Activated naive CD4-positive, alpha-beta T cell treated with anti-CD3 and anti-CD28 coated beads for 36 hours (primary cell): Measurements from ENCODE around the gene KDM4C. TPM values are rescaled to one million over a fixed set of nuclear protein-coding genes. Genes with fewer than 3 reads are reported as not detected.
"Not testable (repeated sequence)": the region's sequence is repeated elsewhere in the genome, so short reads cannot be mapped to it uniquely, and the experiment has no call there.

ENCODE experiments used
- CTCF ChIA-PET: fragments of 350-600 bp; sonication (Branson Sonifier 250); formaldehyde crosslinking; loops from one replicate; lab custom pipeline; 2021; ENCODE audit warnings: antibody characterized with exemption; lab: Charles Lee
- DNase-seq: peaks from one replicate; pipeline ENCODE4 v3.0.0-alpha.2; 2020
- H3K27ac Mint-ChIP-seq: one replicate; pipeline ENCODE4 v1.8.0; 2021; ENCODE audit warnings: mild to moderate bottlenecking, mixed read lengths
- H3K27me3 Mint-ChIP-seq: one replicate; pipeline ENCODE4 v1.8.0; 2021; ENCODE audit warnings: low read depth, mixed read lengths
- H3K36me3 Mint-ChIP-seq: one replicate; pipeline ENCODE4 v1.8.0; 2021; ENCODE audit warnings: low read depth, mixed read lengths
- H3K4me1 Mint-ChIP-seq: one replicate; pipeline ENCODE4 v1.8.0; 2021; ENCODE audit warnings: low read depth, mixed read lengths
- H3K4me3 Mint-ChIP-seq: one replicate; pipeline ENCODE4 v1.8.0; 2021; ENCODE audit warnings: mild to moderate bottlenecking, moderate library complexity, mixed read lengths
- H3K9me3 Mint-ChIP-seq: one replicate; pipeline ENCODE4 v1.8.0; 2021; ENCODE audit warnings: mixed read lengths
- intact Hi-C: fragments of 100-400 bp; cut with micrococcal nuclease; formaldehyde crosslinking; loops from one replicate; pipeline ENCODE4 v1.15.1; 2023
- total RNA-seq, 2 experiments: library from RNA; stranded (reverse); gene quantifications; one replicate each; pipeline ENCODE4 v1.2.3, GENCODE V29; 2021

Gene KDM4C
- total RNA-seq, 2 experiments from 2014 or later: 27.4 to 28.9 TPM

GRCh38 chr9:7008411-7008810, 250.6 kb downstream of the KDM4C start:
- no peak for DNase-seq
- Mint-ChIP-seq H3K4me3 (no peak overlapping the region), H3K36me3 (peaks cover 50% of the 10 kb centered on the region), H3K27me3 (no peaks in the 10 kb centered on the region), H3K27ac (no peak overlapping the region), H3K9me3 (no peaks in the 10 kb centered on the region), H3K4me1 (peaks cover 2% of the 10 kb centered on the region)
- intact Hi-C loops: no loop called here
- CTCF ChIA-PET: no interaction called here

- Mint-ChIP-seq H3K27me3 (no peaks in the 10 kb centered on the region), H3K27ac (no peak overlapping the region), H3K4me1 (peaks cover 2% of the 10 kb centered on the region), H3K4me3 (no peak overlapping the region), H3K9me3 (no peaks in the 10 kb centered on the region), H3K36me3 (peaks cover 52% of the 10 kb centered on the region)
- CTCF ChIA-PET: no interaction called here
- no peak for DNase-seq
- intact Hi-C loops: no loop called here
These were observed 251.3 kb downstream of the KDM4C start for GRCh38 chr9:7009065-7009464.

- DNase-seq: no peak
- H3K27ac Mint-ChIP-seq: no peak overlapping the region
- H3K9me3 Mint-ChIP-seq: no peaks in the 10 kb centered on the region
- no peaks in the 10 kb centered on the region for H3K27me3 Mint-ChIP-seq
- H3K4me1 Mint-ChIP-seq: peaks cover 2% of the 10 kb centered on the region
- peaks cover 45% of the 10 kb centered on the region for H3K36me3 Mint-ChIP-seq
- intact Hi-C loops: no loop called here
- CTCF ChIA-PET: interaction anchor here (0.7 kb wide), 2 partner anchors 295 to 357 kb away, joined by 3 to 4 read pairs; no protein-coding TSS in a partner anchor
- no peak overlapping the region for H3K4me3 Mint-ChIP-seq
These were observed 253.8 kb downstream of the KDM4C start for GRCh38 chr9:7011395-7012067.

GRCh38 chr9:7027996-7028395, 270.2 kb downstream of the KDM4C start:
- Mint-ChIP-seq H3K36me3 (peaks cover 38% of the 10 kb centered on the region), H3K27ac (no peak overlapping the region), H3K27me3 (no peaks in the 10 kb centered on the region), H3K4me3 (no peak overlapping the region), H3K9me3 (peaks cover 5% of the 10 kb centered on the region), H3K4me1 (no peaks in the 10 kb centered on the region)
- no peak for DNase-seq
- CTCF ChIA-PET: no interaction called here
- intact Hi-C loops: no loop called here

GRCh38 chr9:7028591-7028990, 270.8 kb downstream of the KDM4C start:
- intact Hi-C loops: no loop called here
- no peaks in the 10 kb centered on the region for H3K4me1 Mint-ChIP-seq
- H3K27me3 Mint-ChIP-seq: no peaks in the 10 kb centered on the region
- peaks cover 5% of the 10 kb centered on the region for H3K9me3 Mint-ChIP-seq
- no peak overlapping the region for H3K4me3 Mint-ChIP-seq
- no peak overlapping the region for H3K27ac Mint-ChIP-seq
- peaks cover 34% of the 10 kb centered on the region for H3K36me3 Mint-ChIP-seq
- CTCF ChIA-PET: no interaction called here
- no peak for DNase-seq

GRCh38 chr9:7030943-7031342, 273.2 kb downstream of the KDM4C start:
- DNase-seq, CTCF ChIA-PET, H3K27me3 Mint-ChIP-seq, H3K4me1 Mint-ChIP-seq, intact Hi-C loops, H3K9me3 Mint-ChIP-seq, H3K4me3 Mint-ChIP-seq, H3K27ac Mint-ChIP-seq: not testable (repeated sequence)
- H3K36me3 Mint-ChIP-seq: peaks cover 29% of the 10 kb centered on the region

- intact Hi-C loops: no loop called here
- Mint-ChIP-seq H3K4me3 (no peak overlapping the region), H3K36me3 (peaks cover 21% of the 10 kb centered on the region), H3K9me3 (no peaks in the 10 kb centered on the region), H3K27ac (no peak overlapping the region), H3K4me1 (no peaks in the 10 kb centered on the region), H3K27me3 (no peaks in the 10 kb centered on the region)
- no peak for DNase-seq
- CTCF ChIA-PET: interaction anchor here (0.6 kb wide), 1 partner anchor 26 kb away, joined by 3 read pairs; no protein-coding TSS in a partner anchor
These were observed 275.6 kb downstream of the KDM4C start for GRCh38 chr9:7033076-7034045.

- peaks cover 28% of the 10 kb centered on the region for H3K36me3 Mint-ChIP-seq
- CTCF ChIA-PET: no interaction called here
- no peaks in the 10 kb centered on the region for H3K9me3 Mint-ChIP-seq
These were observed 279.4 kb downstream of the KDM4C start for GRCh38 chr9:7037176-7037575.

GRCh38 chr9:7042124-7042523, 284.4 kb downstream of the KDM4C start:
- Mint-ChIP-seq H3K27ac (no peak overlapping the region), H3K4me1 (peaks cover 11% of the 10 kb centered on the region), H3K27me3 (no peaks in the 10 kb centered on the region), H3K9me3 (no peaks in the 10 kb centered on the region), H3K4me3 (no peak overlapping the region), H3K36me3 (peaks cover 20% of the 10 kb centered on the region)
- CTCF ChIA-PET: no interaction called here
- intact Hi-C loops: no loop called here
- no peak for DNase-seq

More at GRCh38 chr9:7037176-7037575, 279.4 kb downstream of the KDM4C start:
- no peaks in the 10 kb centered on the region for H3K4me1 Mint-ChIP-seq
- H3K27ac Mint-ChIP-seq: no peak overlapping the region
- no peaks in the 10 kb centered on the region for H3K27me3 Mint-ChIP-seq
- H3K4me3 Mint-ChIP-seq: no peak overlapping the region
- DNase-seq: no peak
- intact Hi-C loops: no loop called here

GRCh38 chr9:7045361-7045760, 287.6 kb downstream of the KDM4C start:
- intact Hi-C loops: no loop called here
- Mint-ChIP-seq H3K27me3 (no peaks in the 10 kb centered on the region), H3K9me3 (no peaks in the 10 kb centered on the region), H3K4me1 (peaks cover 11% of the 10 kb centered on the region), H3K27ac (no peak overlapping the region), H3K36me3 (peaks cover 22% of the 10 kb centered on the region), H3K4me3 (no peak overlapping the region)
- CTCF ChIA-PET: no interaction called here
- DNase-seq: no peak

- Mint-ChIP-seq H3K36me3 (peaks cover 11% of the 10 kb centered on the region), H3K27ac (no peak overlapping the region), H3K27me3 (no peaks in the 10 kb centered on the region), H3K4me1 (peaks cover 8% of the 10 kb centered on the region), H3K9me3 (no peaks in the 10 kb centered on the region), H3K4me3 (no peak overlapping the region)
- DNase-seq: no peak
- CTCF ChIA-PET: no interaction called here
- intact Hi-C loops: loop anchor here (1.0 to 5.0 kb wide), 4 partner anchors 135 to 485 kb away; no protein-coding TSS in a partner anchor
These were observed 293.9 kb downstream of the KDM4C start for GRCh38 chr9:7051711-7052110.

- CTCF ChIA-PET: interaction anchor here (1.0 to 1.6 kb wide), 2 partner anchors 15 to 227 kb away, joined by 4 to 5 read pairs; no protein-coding TSS in a partner anchor
- no peaks in the 10 kb centered on the region for H3K9me3 Mint-ChIP-seq
- no peak overlapping the region for H3K27ac Mint-ChIP-seq
These were observed 296.1 kb downstream of the KDM4C start for GRCh38 chr9:7053903-7054302.

More at GRCh38 chr9:7053903-7054302, 296.1 kb downstream of the KDM4C start:
- H3K4me3 Mint-ChIP-seq: no peak overlapping the region
- peaks cover 8% of the 10 kb centered on the region for H3K4me1 Mint-ChIP-seq
- H3K27me3 Mint-ChIP-seq: no peaks in the 10 kb centered on the region
- peaks cover 4% of the 10 kb centered on the region for H3K36me3 Mint-ChIP-seq
- intact Hi-C loops: loop anchor here (2.0 to 5.0 kb wide), 2 partner anchors 227 to 469 kb away; no protein-coding TSS in a partner anchor
- DNase-seq: no peak
